Measurements from ENCODE around the gene KLK11. TPM values are rescaled to one million over a fixed set of nuclear protein-coding genes. Genes with fewer than 3 reads are reported as not detected.
"Not testable (repeated sequence)": the region's sequence is repeated elsewhere in the genome, so short reads cannot be mapped to it uniquely, and the experiment has no call there.

Gene KLK11
- total and polyA plus RNA-seq, 7 experiments from 2014 or later = not detected

- Histone ChIP-seq H3K4me1 (ENCODE audit: control insufficient read depth in 2 of 2, insufficient read depth in 2 of 2, low read length in 2 of 2) (no peaks in the 10 kb centered on the region), H3K4me3 (ENCODE audit: low read length) (no peak overlapping the region), H3K9me3 (ENCODE audit: control insufficient read depth in 2 of 3, low read length in 3 of 3) (no peaks in the 10 kb centered on the region), H3K27ac (ENCODE audit: low read depth, low read length) (no peak overlapping the region), H3K27me3 (ENCODE audit: control insufficient read depth in 2 of 2, insufficient read depth in 2 of 2, low read length in 2 of 2) (no peaks in the 10 kb centered on the region), H3K36me3 (ENCODE audit: control insufficient read depth in 2 of 3, insufficient read depth in 3 of 3, low read length in 3 of 3) (no peaks in the 10 kb centered on the region)
- Mint-ChIP-seq H3K4me1 (no peaks in the 10 kb centered on the region), H3K4me3 (no peak overlapping the region), H3K27ac (no peak overlapping the region), H3K27me3 (peaks cover 15 to 45% (median 40%) of the 10 kb centered on the region in 5 donors), H3K9me3 (peaks cover 0 to 5% (median 2%) of the 10 kb centered on the region in 11 donors), H3K36me3 (peaks cover 0 to 4% (median 0%) of the 10 kb centered on the region in 5 donors)
- ChIA-PET CTCF (no interaction called here), POLR2A (no interaction called here)
- ATAC-seq (no peak), DNase-seq (no peak)
- intact Hi-C loops (cut with micrococcal nuclease) = no loop called here
Measured at GRCh38 chr19:50992666-50993035, 33.8 kb downstream of the KLK11 start.

- H3K36me3 Mint-ChIP-seq; H3K9me3 ChIP-seq (ENCODE audit: control insufficient read depth in 2 of 3, low read length in 3 of 3); CTCF ChIA-PET; H3K4me1 ChIP-seq (ENCODE audit: control insufficient read depth in 2 of 2, insufficient read depth in 2 of 2, low read length in 2 of 2); H3K4me1 Mint-ChIP-seq; H3K4me3 ChIP-seq (ENCODE audit: low read length); H3K27ac ChIP-seq (ENCODE audit: low read depth, low read length); H3K9me3 Mint-ChIP-seq; ATAC-seq; intact Hi-C loops (cut with micrococcal nuclease); H3K27me3 ChIP-seq (ENCODE audit: control insufficient read depth in 2 of 2, insufficient read depth in 2 of 2, low read length in 2 of 2); H3K27ac Mint-ChIP-seq; DNase-seq; H3K4me3 Mint-ChIP-seq; POLR2A ChIA-PET; H3K36me3 ChIP-seq (ENCODE audit: control insufficient read depth in 2 of 3, insufficient read depth in 3 of 3, low read length in 3 of 3): not testable (repeated sequence)
- H3K27me3 Mint-ChIP-seq = peaks cover 21 to 71% (median 54%) of the 10 kb centered on the region in 5 donors
Measured at GRCh38 chr19:50984416-50984815, 42.0 kb downstream of the KLK11 start.

- ATAC-seq (no peak), DNase-seq (no peak)
- no peaks in the 10 kb centered on the region for H3K36me3 ChIP-seq (ENCODE audit: control insufficient read depth in 2 of 3, insufficient read depth in 3 of 3, low read length in 3 of 3)
- Mint-ChIP-seq H3K27me3 (peaks cover 21 to 69% (median 57%) of the 10 kb centered on the region in 5 donors), H3K4me1 (peaks cover 0 to 3% (median 0%) of the 10 kb centered on the region in 7 donors), H3K4me3 (no peak within 1 kb of the TSS), H3K27ac (no peak within 1 kb of the TSS), H3K9me3 (peaks cover 0 to 7% (median 3%) of the 10 kb centered on the region in 11 donors), H3K36me3 (peaks cover 0 to 4% (median 0%) of the 10 kb centered on the region in 5 donors)
- intact Hi-C loops (cut with micrococcal nuclease) = no loop called here
- no peaks in the 10 kb centered on the region for H3K9me3 ChIP-seq (ENCODE audit: control insufficient read depth in 2 of 3, low read length in 3 of 3)
- H3K27me3 ChIP-seq (ENCODE audit: control insufficient read depth in 2 of 2, insufficient read depth in 2 of 2, low read length in 2 of 2) = no peaks in the 10 kb centered on the region
- no peak within 1 kb of the TSS for H3K27ac ChIP-seq (ENCODE audit: low read depth, low read length)
- H3K4me3 ChIP-seq (ENCODE audit: low read length) = no peak within 1 kb of the TSS
- CTCF ChIA-PET = no interaction called here
- H3K4me1 ChIP-seq (ENCODE audit: control insufficient read depth in 2 of 2, insufficient read depth in 2 of 2, low read length in 2 of 2) = no peaks in the 10 kb centered on the region
- POLR2A ChIA-PET = no interaction called here
Measured at GRCh38 chr19:50983625-50984292, 42.7 kb downstream of the KLK11 start, which contains the start of gene KLK7. TSS of gene KLK7 (minus strand) at chr19:50983917. CDS start at chr19:50982399, 1,518 bp downstream.

- Histone ChIP-seq H3K9me3 (ENCODE audit: control insufficient read depth in 2 of 3, low read length in 3 of 3) (no peaks in the 10 kb centered on the region), H3K27ac (ENCODE audit: low read depth, low read length) (no peak overlapping the region), H3K36me3 (ENCODE audit: control insufficient read depth in 2 of 3, insufficient read depth in 3 of 3, low read length in 3 of 3) (no peaks in the 10 kb centered on the region), H3K4me3 (ENCODE audit: low read length) (no peak overlapping the region), H3K4me1 (ENCODE audit: control insufficient read depth in 2 of 2, insufficient read depth in 2 of 2, low read length in 2 of 2) (no peaks in the 10 kb centered on the region), H3K27me3 (ENCODE audit: control insufficient read depth in 2 of 2, insufficient read depth in 2 of 2, low read length in 2 of 2) (peaks cover 0 to 4% of the 10 kb centered on the region in 2 donors)
- intact Hi-C loops (cut with micrococcal nuclease) = no loop called here
- Mint-ChIP-seq H3K27me3 (peaks cover 19 to 72% (median 53%) of the 10 kb centered on the region in 5 donors), H3K9me3 (peaks cover 0 to 7% (median 0%) of the 10 kb centered on the region in 11 donors), H3K27ac (no peak overlapping the region), H3K4me1 (peaks cover 0 to 9% (median 0%) of the 10 kb centered on the region in 7 donors), H3K4me3 (no peak overlapping the region), H3K36me3 (no peaks in the 10 kb centered on the region)
- ATAC-seq (no peak), DNase-seq (no peak)
- ChIA-PET CTCF (no interaction called here), POLR2A (no interaction called here)
Measured at GRCh38 chr19:50982186-50982585, 44.2 kb downstream of the KLK11 start.

GRCh38 chr19:50981587-50982146 is 44.7 kb downstream of the KLK11 start:
- Histone ChIP-seq H3K27me3 (ENCODE audit: control insufficient read depth in 2 of 2, insufficient read depth in 2 of 2, low read length in 2 of 2) (peaks cover 0 to 4% of the 10 kb centered on the region in 2 donors), H3K27ac (ENCODE audit: low read depth, low read length) (no peak overlapping the region), H3K4me3 (ENCODE audit: low read length) (no peak overlapping the region), H3K36me3 (ENCODE audit: control insufficient read depth in 2 of 3, insufficient read depth in 3 of 3, low read length in 3 of 3) (no peaks in the 10 kb centered on the region), H3K4me1 (ENCODE audit: control insufficient read depth in 2 of 2, insufficient read depth in 2 of 2, low read length in 2 of 2) (no peaks in the 10 kb centered on the region), H3K9me3 (ENCODE audit: control insufficient read depth in 2 of 3, low read length in 3 of 3) (no peaks in the 10 kb centered on the region)
- Mint-ChIP-seq H3K27me3 (peaks cover 16 to 71% (median 57%) of the 10 kb centered on the region in 5 donors), H3K36me3 (no peaks in the 10 kb centered on the region), H3K4me1 (peaks cover 0 to 9% (median 0%) of the 10 kb centered on the region in 7 donors), H3K27ac (no peak overlapping the region), H3K9me3 (peaks cover 0 to 7% (median 0%) of the 10 kb centered on the region in 11 donors), H3K4me3 (no peak overlapping the region)
- no peak for ATAC-seq
- DNase-seq = no peak
- intact Hi-C loops (cut with micrococcal nuclease) = no loop called here
- CTCF ChIA-PET = no interaction called here
- POLR2A ChIA-PET = no interaction called here

GRCh38 chr19:50980208-50980607 is 46.2 kb downstream of the KLK11 start:
- H3K9me3 ChIP-seq (ENCODE audit: control insufficient read depth in 2 of 3, low read length in 3 of 3) = no peaks in the 10 kb centered on the region
- intact Hi-C loops (cut with micrococcal nuclease) = no loop called here
- ATAC-seq = no peak
- H3K4me1 ChIP-seq (ENCODE audit: control insufficient read depth in 2 of 2, insufficient read depth in 2 of 2, low read length in 2 of 2) = no peaks in the 10 kb centered on the region
- Mint-ChIP-seq H3K4me3 (no peak overlapping the region), H3K9me3 (peaks cover 0 to 6% (median 0%) of the 10 kb centered on the region in 11 donors), H3K27ac (no peak overlapping the region), H3K27me3 (peaks cover 15 to 72% (median 60%) of the 10 kb centered on the region in 5 donors), H3K4me1 (peaks cover 0 to 9% (median 0%) of the 10 kb centered on the region in 7 donors), H3K36me3 (no peaks in the 10 kb centered on the region)
- no peak overlapping the region for H3K27ac ChIP-seq (ENCODE audit: low read depth, low read length)
- ChIA-PET POLR2A (no interaction called here), CTCF (no interaction called here)
- no peak overlapping the region for H3K4me3 ChIP-seq (ENCODE audit: low read length)
- H3K27me3 ChIP-seq (ENCODE audit: control insufficient read depth in 2 of 2, insufficient read depth in 2 of 2, low read length in 2 of 2) = peaks cover 0 to 4% of the 10 kb centered on the region in 2 donors
- no peak for DNase-seq
- no peaks in the 10 kb centered on the region for H3K36me3 ChIP-seq (ENCODE audit: control insufficient read depth in 2 of 3, insufficient read depth in 3 of 3, low read length in 3 of 3)

- Histone ChIP-seq H3K27ac (ENCODE audit: low read depth, low read length) (no peak overlapping the region), H3K36me3 (ENCODE audit: control insufficient read depth in 2 of 3, insufficient read depth in 3 of 3, low read length in 3 of 3) (no peaks in the 10 kb centered on the region), H3K4me1 (ENCODE audit: control insufficient read depth in 2 of 2, insufficient read depth in 2 of 2, low read length in 2 of 2) (no peaks in the 10 kb centered on the region), H3K27me3 (ENCODE audit: control insufficient read depth in 2 of 2, insufficient read depth in 2 of 2, low read length in 2 of 2) (peaks cover 0 to 4% of the 10 kb centered on the region in 2 donors), H3K4me3 (ENCODE audit: low read length) (no peak overlapping the region), H3K9me3 (ENCODE audit: control insufficient read depth in 2 of 3, low read length in 3 of 3) (no peaks in the 10 kb centered on the region)
- DNase-seq = no peak
- ChIA-PET CTCF (no interaction called here), POLR2A (no interaction called here)
- Mint-ChIP-seq H3K27ac (no peak overlapping the region), H3K9me3 (peaks cover 0 to 6% (median 0%) of the 10 kb centered on the region in 11 donors), H3K4me1 (peaks cover 0 to 9% (median 0%) of the 10 kb centered on the region in 7 donors), H3K27me3 (peaks cover 11 to 72% (median 55%) of the 10 kb centered on the region in 5 donors), H3K36me3 (no peaks in the 10 kb centered on the region), H3K4me3 (no peak overlapping the region)
- intact Hi-C loops (cut with micrococcal nuclease) = no loop called here
- no peak for ATAC-seq
Measured at GRCh38 chr19:50979758-50980157, 46.7 kb downstream of the KLK11 start.

Measured in naive thymus-derived CD4-positive, alpha-beta T cell (primary cell).